ENCODE data around the gene TMEM69.
"Not testable (repeated sequence)": the region's sequence is repeated elsewhere in the genome, so short reads cannot be mapped to it uniquely, and the experiment has no call there.

TMEM69 gene

DNA sequence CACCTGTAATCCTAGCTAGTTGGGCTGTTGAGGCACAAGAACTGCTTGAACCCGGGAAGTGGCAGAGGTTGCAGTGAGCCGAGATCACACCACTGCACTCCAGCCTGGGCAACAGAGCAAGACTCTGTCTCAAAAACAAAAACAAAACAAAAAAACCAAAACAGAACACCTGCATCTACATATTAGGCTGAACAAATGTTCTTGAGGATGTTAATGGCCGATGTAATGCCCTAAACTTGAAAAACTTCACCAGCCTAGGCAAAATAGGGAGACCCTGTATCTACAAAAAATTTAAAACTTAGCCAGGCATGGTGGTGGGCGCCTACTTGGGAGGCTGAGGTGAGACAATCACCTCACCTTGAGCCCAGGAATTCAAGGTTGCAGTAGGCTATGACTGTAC, 19.5 kb upstream of the TMEM69 start:
- peaks cover 57% of the 10 kb centered on the region for H3K4me1 Mint-ChIP-seq (ENCODE audit: low read depth)
- no peak overlapping the region for H3K4me3 Mint-ChIP-seq
- no peak for DNase-seq
- no peaks in the 10 kb centered on the region for H3K9me3 Mint-ChIP-seq
- H3K36me3 Mint-ChIP-seq (ENCODE audit: low read depth) = peaks cover 34% of the 10 kb centered on the region
- no peaks in the 10 kb centered on the region for H3K27me3 Mint-ChIP-seq
- peak overlapping the region; percentile 47 for H3K27ac Mint-ChIP-seq

DNA sequence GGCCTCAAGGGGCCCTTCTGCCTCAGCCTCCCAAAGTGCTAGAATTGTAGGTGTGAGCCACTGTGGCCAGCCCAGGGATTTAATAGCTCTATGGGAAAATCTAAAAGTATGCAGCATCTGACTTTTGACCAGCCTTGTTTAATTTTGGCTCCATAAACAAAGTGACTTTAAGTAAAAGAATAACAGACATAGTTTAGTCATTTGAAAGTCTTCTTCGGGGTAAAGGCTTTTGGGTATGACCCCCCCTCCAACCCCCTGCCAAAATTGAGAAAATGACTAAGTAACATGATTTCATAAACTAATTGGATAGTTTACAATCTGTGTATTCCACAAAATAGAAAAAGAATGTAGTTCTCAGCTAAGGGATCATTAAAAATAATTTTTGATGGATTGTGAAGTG, 18.6 kb upstream of the TMEM69 start:
- H3K9me3 Mint-ChIP-seq = no peaks in the 10 kb centered on the region
- no peak overlapping the region for H3K4me3 Mint-ChIP-seq
- peaks cover 37% of the 10 kb centered on the region for H3K36me3 Mint-ChIP-seq (ENCODE audit: low read depth)
- H3K27ac Mint-ChIP-seq = no peak overlapping the region
- no peaks in the 10 kb centered on the region for H3K27me3 Mint-ChIP-seq
- H3K4me1 Mint-ChIP-seq (ENCODE audit: low read depth) = peaks cover 65% of the 10 kb centered on the region
- DNase-seq = no peak

DNA sequence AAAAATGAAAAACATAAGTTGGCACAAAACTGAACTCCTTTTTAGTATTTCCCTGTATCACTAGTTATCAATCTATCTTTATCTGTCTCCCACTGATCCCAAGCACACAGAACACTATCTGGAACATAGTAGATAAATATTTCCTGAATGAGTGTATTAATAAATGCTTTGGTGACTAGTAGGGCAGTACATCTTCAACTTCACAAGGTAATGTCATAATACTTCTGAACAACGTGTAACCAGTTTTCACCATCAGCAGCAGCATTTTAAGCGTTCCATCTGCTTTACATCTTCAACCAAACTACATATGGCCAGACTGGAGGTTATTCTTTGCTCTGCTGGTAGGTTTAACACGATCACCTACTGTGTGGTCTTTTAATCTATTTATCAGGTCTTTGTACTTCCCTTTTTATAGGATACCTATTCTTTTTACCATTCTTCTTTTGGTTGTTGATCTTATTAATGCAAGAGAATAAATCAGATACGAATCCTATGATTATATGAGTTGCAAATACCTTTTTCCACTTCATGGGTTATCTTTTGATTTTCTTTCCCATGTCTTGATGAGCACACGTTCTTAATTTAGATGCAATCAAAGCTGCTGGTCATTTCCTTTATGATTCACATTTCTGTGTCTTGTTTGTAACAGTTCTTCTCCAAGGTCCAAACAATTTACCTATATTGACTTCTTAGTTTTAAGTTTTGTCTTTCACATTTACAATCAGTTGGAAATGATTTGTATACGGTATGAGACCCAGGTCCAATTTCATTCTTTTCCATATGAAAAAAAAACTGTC, 17.9 kb upstream of the TMEM69 start:
- no peak for DNase-seq
- no peak overlapping the region for H3K4me3 Mint-ChIP-seq
- H3K36me3 Mint-ChIP-seq (ENCODE audit: low read depth) = peaks cover 42% of the 10 kb centered on the region
- no peaks in the 10 kb centered on the region for H3K9me3 Mint-ChIP-seq
- no peaks in the 10 kb centered on the region for H3K27me3 Mint-ChIP-seq
- peak overlapping the region; percentile 2 for H3K27ac Mint-ChIP-seq
- peaks cover 69% of the 10 kb centered on the region for H3K4me1 Mint-ChIP-seq (ENCODE audit: low read depth)

DNA sequence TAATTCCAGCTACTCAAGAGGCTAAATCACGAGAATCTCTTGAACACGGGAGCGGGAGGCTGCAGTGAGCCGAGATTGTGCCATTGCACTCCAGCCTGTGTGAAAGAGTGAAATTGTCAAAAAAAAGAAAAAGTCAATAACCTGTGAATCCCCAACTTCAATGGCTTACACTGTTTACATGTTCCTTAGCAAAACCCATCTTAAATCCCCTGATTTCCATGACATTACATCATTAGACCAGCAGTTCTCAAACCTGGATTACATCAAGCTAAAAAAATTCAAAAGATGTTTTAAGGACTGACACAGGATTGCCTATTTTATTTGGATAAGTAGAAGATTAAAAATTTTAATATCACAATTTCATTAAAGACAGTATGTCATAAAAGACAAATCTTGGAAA, 14.0 kb upstream of the TMEM69 start:
- Mint-ChIP-seq H3K27ac (no peak overlapping the region), H3K36me3 (ENCODE audit: low read depth) (peaks cover 50% of the 10 kb centered on the region), H3K9me3 (no peaks in the 10 kb centered on the region), H3K27me3 (no peaks in the 10 kb centered on the region), H3K4me1 (ENCODE audit: low read depth) (peaks cover 76% of the 10 kb centered on the region), H3K4me3 (no peak overlapping the region)
- DNase-seq = no peak

DNA sequence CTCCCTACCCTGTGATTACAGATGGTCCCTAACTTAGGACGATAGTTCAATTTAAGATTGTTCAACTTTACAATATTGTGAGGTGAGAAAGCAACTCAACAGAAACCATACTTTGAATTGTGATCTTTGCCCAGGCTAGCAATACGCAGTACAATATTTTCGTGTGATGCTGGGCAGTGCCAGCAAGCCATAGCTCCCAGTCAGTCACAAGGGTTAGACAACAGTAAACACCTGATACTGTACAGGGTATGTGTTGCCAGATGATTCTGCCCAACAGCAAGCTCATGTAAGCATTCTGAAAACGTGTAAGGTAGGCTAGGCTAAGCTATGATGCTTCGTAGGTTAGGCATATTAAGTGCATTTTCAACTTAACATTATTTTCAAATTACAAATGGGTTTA, 13.5 kb upstream of the TMEM69 start:
- Mint-ChIP-seq H3K4me1 (ENCODE audit: low read depth) (peaks cover 76% of the 10 kb centered on the region), H3K36me3 (ENCODE audit: low read depth) (peaks cover 55% of the 10 kb centered on the region), H3K27me3 (no peaks in the 10 kb centered on the region), H3K27ac (no peak overlapping the region), H3K9me3 (no peaks in the 10 kb centered on the region), H3K4me3 (no peak overlapping the region)
- DNase-seq = no peak

DNA sequence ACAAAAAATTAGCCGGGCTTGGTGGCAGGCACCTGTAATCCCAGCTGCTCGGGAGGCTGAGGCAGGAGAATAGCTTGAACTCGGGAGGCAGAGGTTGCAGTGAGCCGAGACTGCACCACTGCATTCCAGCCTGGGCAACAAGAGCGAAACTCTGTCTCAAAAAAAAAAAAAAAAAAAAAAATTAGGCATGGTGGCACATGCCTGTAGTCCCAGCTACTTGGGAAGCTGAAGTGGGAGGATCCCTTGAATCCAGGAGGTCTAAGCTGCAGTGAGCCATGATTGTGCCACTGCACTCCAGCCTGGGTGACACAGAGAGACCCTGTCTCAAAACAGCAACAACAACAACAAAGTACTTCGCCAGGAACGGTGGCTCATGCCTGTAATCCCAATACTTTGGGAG, 11.4 kb upstream of the TMEM69 start:
- not testable (repeated sequence) for H3K9me3 Mint-ChIP-seq, H3K27me3 Mint-ChIP-seq, DNase-seq, H3K27ac Mint-ChIP-seq, H3K4me3 Mint-ChIP-seq
- Mint-ChIP-seq H3K4me1 (ENCODE audit: low read depth) (peaks cover 81% of the 10 kb centered on the region), H3K36me3 (ENCODE audit: low read depth) (peaks cover 60% of the 10 kb centered on the region)

DNA sequence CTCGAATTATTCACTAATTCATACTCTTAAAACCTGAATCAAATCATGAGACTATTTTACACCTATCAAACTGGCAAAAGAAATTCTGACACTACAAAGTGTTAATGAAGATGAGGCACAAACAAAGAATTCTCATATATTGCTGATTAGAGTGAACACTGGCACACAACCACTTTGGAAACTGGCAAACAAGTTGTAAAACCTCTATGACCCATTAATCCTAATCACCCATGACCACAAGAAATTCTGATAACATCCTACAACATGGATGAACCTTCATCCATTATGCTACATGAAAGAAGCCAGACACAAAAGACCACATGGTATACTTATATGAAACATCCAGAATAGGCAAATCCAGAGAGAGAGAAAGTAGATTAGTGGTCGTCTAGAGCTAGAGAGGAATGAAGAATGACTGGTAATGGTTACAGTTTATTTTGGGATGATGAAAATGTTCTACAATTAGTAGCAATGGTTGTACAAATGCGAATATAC, 10.2 kb upstream of the TMEM69 start:
- Mint-ChIP-seq H3K9me3 (no peaks in the 10 kb centered on the region), H3K4me3 (no peak overlapping the region), H3K4me1 (ENCODE audit: low read depth) (peaks cover 87% of the 10 kb centered on the region), H3K27me3 (no peaks in the 10 kb centered on the region), H3K36me3 (ENCODE audit: low read depth) (peaks cover 61% of the 10 kb centered on the region), H3K27ac (no peak overlapping the region)
- no peak for DNase-seq

DNA sequence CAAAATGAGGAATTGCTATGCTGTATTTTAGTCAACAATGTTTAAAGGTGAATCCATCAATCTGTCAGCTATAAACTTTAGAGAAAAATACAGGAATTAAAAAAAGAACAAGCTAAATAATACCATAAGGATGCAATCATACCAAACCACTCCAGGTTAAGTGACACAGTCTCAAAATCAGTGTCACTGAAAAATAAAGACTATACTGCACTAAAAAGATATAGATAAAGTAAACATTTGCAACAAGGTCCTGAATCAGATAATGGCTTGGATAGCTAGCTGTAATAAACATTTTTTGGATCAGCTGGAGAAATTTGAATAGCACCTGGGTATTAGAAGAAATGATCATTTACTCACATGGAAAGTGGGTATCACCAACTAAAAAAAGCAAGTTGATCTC, 9.5 kb upstream of the TMEM69 start:
- Mint-ChIP-seq H3K4me3 (no peak overlapping the region), H3K27ac (no peak overlapping the region), H3K9me3 (no peaks in the 10 kb centered on the region), H3K27me3 (no peaks in the 10 kb centered on the region), H3K4me1 (ENCODE audit: low read depth) (peaks cover 84% of the 10 kb centered on the region), H3K36me3 (ENCODE audit: low read depth) (peaks cover 56% of the 10 kb centered on the region)
- DNase-seq = no peak

DNA sequence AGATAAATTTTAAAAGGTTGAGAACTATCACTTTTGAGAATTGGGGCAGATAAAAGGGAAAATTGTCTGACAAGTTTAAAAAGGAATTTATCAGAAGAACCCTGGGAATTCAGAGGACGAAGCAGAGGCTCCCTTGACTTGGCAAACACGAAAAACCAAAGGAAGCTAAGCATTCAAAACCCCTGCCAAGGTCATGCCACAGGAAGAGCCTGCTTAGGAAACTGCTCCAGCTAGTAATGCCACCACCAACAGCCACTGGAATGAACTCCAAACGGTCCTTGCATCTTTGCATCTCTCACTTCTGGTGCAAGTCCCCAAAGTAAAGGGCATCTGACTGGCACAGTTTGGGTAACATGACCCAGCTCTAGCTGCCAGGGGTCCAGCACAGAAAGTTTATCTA, 8.9 kb upstream of the TMEM69 start:
- Mint-ChIP-seq H3K4me3 (no peak overlapping the region), H3K27ac (peak overlapping the region; percentile 63), H3K9me3 (no peaks in the 10 kb centered on the region), H3K4me1 (ENCODE audit: low read depth) (peaks cover 78% of the 10 kb centered on the region), H3K27me3 (no peaks in the 10 kb centered on the region), H3K36me3 (ENCODE audit: low read depth) (peaks cover 50% of the 10 kb centered on the region)
- DNase-seq = no peak

DNA sequence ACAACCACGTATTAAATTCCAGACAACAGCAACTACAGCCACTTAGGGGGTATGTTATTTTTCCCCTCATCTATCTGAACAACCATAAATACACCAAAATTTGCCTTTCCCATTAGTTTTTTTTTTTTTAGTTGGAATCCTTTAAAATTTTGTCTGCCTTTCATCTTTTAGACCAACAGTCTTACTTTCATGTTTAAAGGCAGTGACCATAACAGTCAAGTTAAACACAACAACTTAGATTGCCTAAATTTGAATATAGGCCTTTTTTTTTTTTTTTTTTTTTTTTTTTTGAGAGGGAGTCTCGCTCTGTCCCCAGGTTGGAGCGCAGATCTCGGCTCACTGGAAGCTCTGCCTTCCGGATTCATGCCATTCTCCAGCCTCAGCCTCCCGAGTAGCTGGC, 5.0 kb upstream of the TMEM69 start:
- peaks cover 66% of the 10 kb centered on the region for H3K36me3 Mint-ChIP-seq (ENCODE audit: low read depth)
- H3K27me3 Mint-ChIP-seq = no peaks in the 10 kb centered on the region
- H3K9me3 Mint-ChIP-seq = no peaks in the 10 kb centered on the region
- peaks cover 66% of the 10 kb centered on the region for H3K4me1 Mint-ChIP-seq (ENCODE audit: low read depth)
- no peak overlapping the region for H3K4me3 Mint-ChIP-seq
- H3K27ac Mint-ChIP-seq = no peak overlapping the region
- DNase-seq = no peak

DNA sequence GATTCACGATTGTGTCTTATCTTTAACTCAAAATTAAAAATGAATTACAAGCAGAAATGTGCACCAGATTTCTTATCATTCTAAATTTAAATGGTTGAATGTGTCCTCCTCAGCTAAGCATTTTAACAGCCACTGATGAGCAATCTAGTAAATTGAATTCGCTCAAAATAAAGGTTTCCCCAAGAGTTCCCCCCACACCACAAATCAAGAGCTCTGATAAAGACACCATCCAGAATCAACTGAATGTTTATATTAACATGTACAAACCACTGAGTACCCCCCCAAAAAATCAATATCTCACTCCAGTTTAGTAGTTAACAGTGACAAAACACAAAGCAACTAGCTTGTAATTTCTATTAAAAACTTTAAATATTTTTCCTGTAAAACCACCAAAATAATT, 3.6 kb upstream of the TMEM69 start:
- Mint-ChIP-seq H3K4me1 (ENCODE audit: low read depth) (peaks cover 60% of the 10 kb centered on the region), H3K27me3 (no peaks in the 10 kb centered on the region), H3K36me3 (ENCODE audit: low read depth) (peaks cover 68% of the 10 kb centered on the region), H3K4me3 (peak overlapping the region; percentile 99), H3K9me3 (no peaks in the 10 kb centered on the region), H3K27ac (peak overlapping the region; percentile 37)
- no peak for DNase-seq

DNA sequence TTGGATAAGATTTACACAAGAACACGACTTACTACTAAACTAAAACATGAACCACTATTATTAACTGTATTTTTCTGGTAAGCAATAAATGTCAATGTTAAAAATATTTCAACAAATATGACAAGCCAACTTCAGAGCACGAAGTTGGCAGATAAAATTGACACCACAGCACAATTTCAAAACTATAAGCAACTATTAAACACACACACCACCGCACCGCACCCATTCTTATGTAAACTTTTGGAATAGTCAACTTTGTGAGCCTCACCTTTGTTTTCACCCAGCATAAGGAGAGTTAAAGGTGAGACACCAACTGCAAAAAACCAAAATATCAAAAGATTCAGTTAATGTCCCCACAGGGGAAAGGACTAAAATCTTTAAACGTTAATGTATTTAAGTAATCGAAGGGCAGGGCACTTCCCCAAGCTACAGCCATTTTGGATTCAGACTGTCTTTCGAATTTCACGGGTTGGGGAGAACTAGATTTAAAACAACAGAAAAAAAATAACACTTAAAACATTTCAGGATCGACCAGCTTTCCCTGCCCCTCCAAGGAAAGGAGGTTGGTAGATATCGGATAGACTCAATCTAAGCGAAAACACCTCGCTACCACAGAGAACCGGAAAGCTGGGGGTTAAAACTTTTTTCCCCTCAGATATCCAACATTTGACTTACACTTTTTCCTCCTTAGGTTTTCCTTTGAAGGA, 2.5 kb upstream of the TMEM69 start:
- peak overlapping the region; percentile 99 for H3K4me3 Mint-ChIP-seq
- no peak for DNase-seq
- no peaks in the 10 kb centered on the region for H3K27me3 Mint-ChIP-seq
- H3K27ac Mint-ChIP-seq = peak overlapping the region; percentile 98
- no peaks in the 10 kb centered on the region for H3K9me3 Mint-ChIP-seq
- peaks cover 59% of the 10 kb centered on the region for H3K4me1 Mint-ChIP-seq (ENCODE audit: low read depth)
- peaks cover 74% of the 10 kb centered on the region for H3K36me3 Mint-ChIP-seq (ENCODE audit: low read depth)

DNA sequence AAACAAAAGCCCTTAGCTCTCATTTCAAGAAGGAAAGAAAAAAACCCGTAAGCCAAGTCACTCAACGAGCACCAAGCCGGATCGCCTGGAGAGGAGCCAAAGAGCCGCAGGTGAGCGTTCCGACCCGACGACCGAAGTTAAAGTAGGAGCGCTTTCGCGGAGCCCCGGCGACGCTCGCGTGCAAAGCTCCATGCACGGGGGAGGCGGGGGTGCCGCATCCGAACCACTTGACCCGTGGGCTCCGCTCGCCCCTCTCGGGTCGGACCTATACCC, 2.0 kb upstream of the TMEM69 start:
- Mint-ChIP-seq H3K27ac (peak overlapping the region; percentile 98), H3K36me3 (ENCODE audit: low read depth) (peaks cover 74% of the 10 kb centered on the region), H3K27me3 (no peaks in the 10 kb centered on the region), H3K4me1 (ENCODE audit: low read depth) (peaks cover 58% of the 10 kb centered on the region), H3K4me3 (peak overlapping the region; percentile 99), H3K9me3 (no peaks in the 10 kb centered on the region)
- DNase-seq = no peak

DNA sequence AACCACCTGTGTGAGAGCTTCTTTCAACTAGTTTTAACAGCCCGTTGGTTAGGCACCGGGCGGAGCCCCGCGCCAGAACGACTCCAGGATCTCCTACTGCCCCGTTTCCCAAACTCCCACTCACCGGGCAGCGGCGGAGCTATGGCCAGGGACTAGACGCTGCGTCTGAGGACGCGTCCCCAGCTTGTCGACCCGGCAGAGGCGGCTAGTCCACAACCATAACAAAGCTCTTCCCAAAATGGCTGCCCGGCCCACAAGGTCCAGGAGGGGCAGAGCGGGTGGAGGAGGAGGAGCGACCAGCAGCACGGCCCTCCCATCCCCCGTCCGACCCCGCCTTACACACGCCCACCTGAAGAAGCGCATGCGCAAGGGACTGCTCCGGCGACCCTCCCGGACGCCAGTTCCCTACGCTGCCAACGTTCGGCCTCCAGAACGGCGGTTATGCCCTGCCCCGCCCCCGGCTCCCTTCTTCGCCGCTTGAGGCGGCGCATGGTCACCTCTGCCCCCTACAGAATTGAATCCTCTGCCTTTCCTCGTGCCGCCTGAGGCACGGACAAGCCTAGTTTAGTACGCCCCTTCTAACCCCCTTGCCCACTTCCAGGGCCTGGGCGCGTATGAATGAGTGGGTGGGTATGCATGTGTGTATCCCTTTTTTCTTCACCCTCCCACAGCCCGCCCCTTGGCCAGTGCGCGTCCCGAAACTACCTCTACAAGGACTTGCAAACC, 1.5 kb upstream of the TMEM69 start, which contains the start of gene GPBP1L1:
TSS of gene GPBP1L1 (minus strand) at position 246 of the 726 bp plus-strand sequence. CDS start 27,446 bp downstream, outside the sequence.
- Mint-ChIP-seq H3K27ac (peak within 1 kb of the TSS; percentile 98), H3K9me3 (no peaks in the 10 kb centered on the region), H3K36me3 (ENCODE audit: low read depth) (peaks cover 74% of the 10 kb centered on the region), H3K27me3 (no peaks in the 10 kb centered on the region), H3K4me3 (peak within 1 kb of the TSS; percentile 99), H3K4me1 (ENCODE audit: low read depth) (peaks cover 57% of the 10 kb centered on the region)
- peak; percentile 99 for DNase-seq
